CD4-positive, alpha-beta T cell treated with Interleukin-4 for 4 hours (primary cell): ENCODE data around the gene TADA2A.
"Not testable (repeated sequence)": the region's sequence is repeated elsewhere in the genome, so short reads cannot be mapped to it uniquely, and the experiment has no call there.

Experiments used
- DNase-seq: peaks from one replicate; pipeline ENCODE4 v3.0.0-alpha.2; 2020

Gene TADA2A

GRCh38 chr17:37400505-37400904 lies 6.2 kb upstream of the TADA2A start:
- no peak for DNase-seq

GRCh38 chr17:37405522-37405921 lies 1.2 kb upstream of the TADA2A start:
- DNase-seq: not testable (repeated sequence)

- no peak for DNase-seq
Measured at GRCh38 chr17:37405955-37406634, 591 bp upstream of the TADA2A start.

GRCh38 chr17:37408145-37408479 lies 1.4 kb downstream of the TADA2A start:
- not testable (repeated sequence) for DNase-seq

- DNase-seq: no peak
Measured at GRCh38 chr17:37410357-37410756, 3.7 kb downstream of the TADA2A start.

DNA sequence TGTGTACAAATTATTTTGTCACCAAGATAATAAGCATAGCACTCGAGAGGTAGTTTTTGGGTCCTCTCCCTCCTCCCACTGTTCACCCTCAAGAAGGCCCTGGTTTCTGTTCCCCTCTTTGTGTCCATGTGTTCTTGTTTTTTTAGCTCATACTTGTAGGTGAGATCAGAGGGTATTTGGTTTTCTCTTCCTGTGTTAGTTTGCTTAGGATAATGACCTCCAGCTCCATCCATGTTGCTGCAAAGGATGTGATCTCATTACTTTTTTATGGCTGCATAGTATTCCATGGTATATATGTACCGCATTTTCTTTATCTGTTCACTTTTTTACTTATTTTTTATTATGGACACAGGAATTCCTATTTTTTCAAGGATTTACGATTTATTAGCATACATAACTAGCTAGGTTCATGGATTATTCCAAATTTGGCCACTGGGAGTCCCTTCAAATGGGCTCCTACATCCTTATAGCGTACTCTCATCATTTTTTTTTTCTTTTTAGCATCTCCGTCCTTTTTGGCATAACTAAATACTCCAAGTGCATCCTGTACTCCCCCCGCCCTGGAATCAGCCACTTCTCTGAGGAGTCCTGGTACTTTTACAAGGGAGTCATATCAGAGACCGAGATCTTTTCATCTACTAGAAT lies 7.3 kb downstream of the TADA2A start:
- DNase-seq: no peak

DNA sequence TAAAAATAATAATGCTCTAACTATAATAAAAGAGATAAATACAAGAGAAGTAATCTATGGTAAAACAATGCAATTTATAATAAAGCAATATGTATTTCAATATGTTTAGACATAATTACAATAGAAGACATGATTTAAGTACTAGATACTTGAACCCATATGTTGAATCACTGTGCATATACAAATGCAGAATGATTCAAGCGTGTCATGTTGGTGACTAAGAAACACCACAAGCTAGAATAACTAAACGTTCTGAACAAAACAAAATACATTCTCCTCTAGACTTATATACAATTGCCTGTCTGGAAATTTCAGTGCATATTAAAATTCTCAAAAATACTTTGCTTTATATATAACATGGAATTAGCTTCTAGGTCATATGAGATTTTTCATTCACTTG lies 11.2 kb downstream of the TADA2A start:
- no peak for DNase-seq

DNA sequence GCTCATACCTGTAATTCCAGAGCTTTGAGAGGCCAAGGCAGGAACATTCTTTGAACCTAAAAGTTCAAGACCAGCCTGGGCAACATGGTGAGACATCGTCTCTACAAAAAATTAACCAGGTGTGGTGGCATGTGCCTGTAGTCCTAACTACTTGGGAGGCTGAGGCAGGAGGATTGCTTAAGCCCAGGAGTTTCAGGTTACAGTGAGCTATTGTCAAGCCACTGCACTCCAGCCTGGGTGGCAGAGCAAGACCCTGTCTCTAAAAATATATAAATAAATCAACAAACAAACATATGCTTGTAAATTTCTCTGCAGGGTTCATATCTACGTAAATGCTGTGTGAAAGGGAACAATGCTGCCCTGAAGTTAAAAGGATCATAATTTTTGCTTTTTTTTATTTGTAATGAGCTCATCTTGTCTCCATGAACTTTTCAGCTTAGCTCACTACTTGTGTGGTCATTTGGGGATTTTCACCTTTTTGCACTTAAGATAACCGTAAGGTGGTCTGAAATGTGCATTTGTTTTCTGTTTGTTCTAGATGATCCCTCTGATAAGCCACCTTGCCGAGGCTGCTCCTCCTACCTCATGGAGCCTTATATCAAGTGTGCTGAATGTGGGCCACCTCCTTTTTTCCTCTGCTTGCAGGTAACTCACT lies 16.4 kb downstream of the TADA2A start:
- DNase-seq: no peak

DNA sequence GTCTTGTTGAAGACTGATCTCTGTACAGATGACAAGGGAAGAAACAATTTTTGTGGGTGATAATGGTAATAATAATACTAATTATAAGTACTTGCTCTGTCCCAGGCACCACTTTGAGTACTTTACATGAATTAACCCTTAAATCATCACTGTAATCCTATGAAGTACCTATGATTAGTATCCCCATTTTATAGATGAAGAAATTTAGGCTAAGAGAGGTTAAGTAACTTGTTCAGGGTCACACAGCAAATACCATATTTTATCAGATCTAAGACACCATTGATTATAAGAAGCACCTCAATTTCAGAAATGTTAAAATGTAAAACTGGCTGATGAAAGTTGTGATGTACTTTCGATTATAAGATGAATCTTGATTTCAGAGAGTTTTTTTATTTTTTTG lies 18.6 kb downstream of the TADA2A start:
- DNase-seq: no peak

DNA sequence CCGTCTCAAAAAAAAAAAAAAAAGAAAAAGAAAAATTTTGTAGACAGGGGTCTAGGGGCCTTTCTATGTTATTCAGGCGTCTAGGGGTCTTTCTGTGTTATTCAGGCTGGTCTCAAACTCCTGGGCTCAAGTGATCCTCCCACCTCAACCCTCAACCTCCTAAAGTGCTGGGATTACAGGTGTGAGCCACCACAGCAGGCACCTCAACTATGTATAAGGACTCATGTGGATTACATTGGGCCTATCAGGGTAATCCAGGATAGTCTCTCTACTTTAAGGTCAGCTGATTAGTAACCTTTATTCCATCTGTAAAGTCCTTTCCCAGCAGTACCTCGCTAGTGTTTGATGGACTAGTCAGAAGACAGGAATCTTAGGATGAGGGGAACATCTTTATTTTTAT lies 22.4 kb downstream of the TADA2A start:
- no peak for DNase-seq

- no peak for DNase-seq
Measured at GRCh38 chr17:37429453-37429852, 22.8 kb downstream of the TADA2A start.

- no peak for DNase-seq
Measured at GRCh38 chr17:37430051-37430627, 23.5 kb downstream of the TADA2A start.

DNA sequence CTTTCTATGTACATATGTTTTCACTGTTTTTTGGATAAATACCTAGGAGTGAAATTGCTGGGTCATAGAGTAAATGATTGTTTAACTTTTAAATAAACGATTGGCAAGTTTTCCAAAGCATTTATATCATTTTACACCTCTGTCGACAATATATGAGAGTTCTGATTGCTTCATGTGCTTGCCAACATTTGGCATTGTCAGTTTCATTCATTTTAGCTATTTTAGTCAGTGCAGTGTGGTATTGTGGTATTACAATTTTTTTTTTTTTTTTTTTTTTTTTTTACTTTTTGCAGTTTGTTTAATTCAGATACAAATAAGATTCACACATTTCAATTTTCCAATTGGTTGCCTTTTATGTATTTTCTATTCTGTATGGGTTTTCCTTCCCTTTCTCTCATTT lies 26.0 kb downstream of the TADA2A start:
- no peak for DNase-seq

GRCh38 chr17:37438141-37438540 lies 31.5 kb downstream of the TADA2A start:
- no peak for DNase-seq

- no peak for DNase-seq
Measured at GRCh38 chr17:37440424-37440823, 33.7 kb downstream of the TADA2A start.

DNA sequence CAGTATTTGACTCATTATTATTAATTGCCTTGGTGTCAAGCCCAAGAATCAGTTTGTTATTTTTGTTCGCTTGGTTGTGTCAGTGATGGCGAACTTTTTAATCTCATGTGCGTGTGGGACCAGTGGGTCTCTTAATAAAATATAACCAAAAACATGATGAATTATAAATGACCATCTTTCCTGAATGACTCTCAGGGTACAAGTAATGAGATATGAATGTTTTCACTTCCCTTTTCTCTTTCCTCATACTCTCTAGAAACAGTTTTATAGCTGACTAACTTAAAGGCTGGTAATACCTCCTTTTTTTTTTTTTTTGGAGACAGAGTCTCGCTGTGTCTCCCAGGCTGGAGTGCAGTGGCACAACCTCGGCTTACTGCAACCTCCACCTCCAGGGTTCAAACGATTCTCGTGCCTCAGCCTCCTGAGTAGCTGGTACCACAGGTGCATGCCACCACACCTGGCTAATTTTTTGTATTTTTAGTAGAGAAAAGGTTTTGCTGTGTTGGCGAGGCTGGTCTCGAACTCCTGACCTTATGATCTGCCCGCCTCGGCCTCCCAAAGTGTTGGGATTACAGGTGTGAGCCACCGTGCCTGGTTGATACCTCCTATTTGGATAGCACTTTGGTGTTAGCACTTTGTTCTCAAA lies 34.8 kb downstream of the TADA2A start:
- not testable (repeated sequence) for DNase-seq

GRCh38 chr17:37446027-37446426 lies 39.3 kb downstream of the TADA2A start:
- DNase-seq: no peak

GRCh38 chr17:37447641-37448040 lies 41.0 kb downstream of the TADA2A start:
- no peak for DNase-seq

GRCh38 chr17:37450112-37450511 lies 43.4 kb downstream of the TADA2A start:
- DNase-seq: no peak

- DNase-seq: not testable (repeated sequence)
Measured at GRCh38 chr17:37457801-37458200, 51.1 kb downstream of the TADA2A start.

DNA sequence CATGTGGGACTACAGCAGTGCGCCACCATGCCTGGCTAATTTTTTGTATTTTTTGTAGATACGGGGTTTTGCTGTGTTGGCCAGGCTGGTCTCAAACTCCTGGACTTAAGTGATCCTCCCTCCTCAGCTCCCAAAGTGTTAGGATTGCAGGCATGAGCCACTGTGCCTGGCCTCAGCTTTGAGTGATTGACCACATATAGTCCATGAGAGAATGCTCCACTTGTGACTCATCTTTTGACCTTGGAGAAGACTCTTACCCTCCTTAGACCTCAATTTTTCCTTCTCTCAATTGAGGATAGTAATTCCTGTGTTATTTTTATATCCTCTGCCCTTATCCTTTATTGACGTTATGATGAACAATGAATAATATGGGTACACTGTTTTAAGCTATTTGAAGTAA lies 52.1 kb downstream of the TADA2A start:
- no peak for DNase-seq

GRCh38 chr17:37461668-37462067 lies 55.0 kb downstream of the TADA2A start:
- DNase-seq: no peak

- DNase-seq: no peak
Measured at GRCh38 chr17:37462492-37462891, 55.8 kb downstream of the TADA2A start.

DNA sequence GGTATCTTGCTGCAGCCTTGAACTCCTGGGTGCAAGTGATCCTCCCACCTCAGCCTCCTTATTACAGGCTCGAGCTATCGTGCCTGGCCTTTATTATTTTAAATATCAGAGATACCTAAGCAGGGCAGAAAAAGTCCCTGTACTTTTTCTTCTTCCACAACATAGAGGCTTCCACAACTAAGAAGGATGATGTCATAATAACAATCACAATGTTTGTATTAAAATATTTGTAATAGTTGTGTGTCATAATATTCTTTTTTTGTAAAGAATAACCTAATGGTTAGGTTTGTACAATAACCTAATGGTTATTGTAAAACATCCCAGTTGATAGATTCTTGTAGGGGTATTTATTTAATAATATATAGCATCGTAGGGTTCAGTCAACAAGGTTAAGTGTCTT lies 56.4 kb downstream of the TADA2A start:
- DNase-seq: no peak
